ENCODE measurements around the gene MTX2. TPM values are rescaled to one million over a fixed set of nuclear protein-coding genes. Genes with fewer than 3 reads are reported as not detected.

MTX2 gene
- total RNA-seq, 2 donors from 2014 or later: 14.1 to 14.2 TPM

GRCh38 chr2:176239031-176239430 is 30.2 kb upstream of the MTX2 start:
- Histone ChIP-seq H3K4me3 (no peak overlapping the region), H3K4me1 (ENCODE audit: control insufficient read depth in 1 of 2, low read depth in 2 of 2) (no peaks in the 10 kb centered on the region), H3K27me3 (replicated peaks; ENCODE audit: insufficient read depth) (no peaks in the 10 kb centered on the region), H3K27ac (no peak overlapping the region), H3K36me3 (no peaks in the 10 kb centered on the region), H3K9me3 (no peaks in the 10 kb centered on the region)
- TF ChIP-seq, protein P1, sequence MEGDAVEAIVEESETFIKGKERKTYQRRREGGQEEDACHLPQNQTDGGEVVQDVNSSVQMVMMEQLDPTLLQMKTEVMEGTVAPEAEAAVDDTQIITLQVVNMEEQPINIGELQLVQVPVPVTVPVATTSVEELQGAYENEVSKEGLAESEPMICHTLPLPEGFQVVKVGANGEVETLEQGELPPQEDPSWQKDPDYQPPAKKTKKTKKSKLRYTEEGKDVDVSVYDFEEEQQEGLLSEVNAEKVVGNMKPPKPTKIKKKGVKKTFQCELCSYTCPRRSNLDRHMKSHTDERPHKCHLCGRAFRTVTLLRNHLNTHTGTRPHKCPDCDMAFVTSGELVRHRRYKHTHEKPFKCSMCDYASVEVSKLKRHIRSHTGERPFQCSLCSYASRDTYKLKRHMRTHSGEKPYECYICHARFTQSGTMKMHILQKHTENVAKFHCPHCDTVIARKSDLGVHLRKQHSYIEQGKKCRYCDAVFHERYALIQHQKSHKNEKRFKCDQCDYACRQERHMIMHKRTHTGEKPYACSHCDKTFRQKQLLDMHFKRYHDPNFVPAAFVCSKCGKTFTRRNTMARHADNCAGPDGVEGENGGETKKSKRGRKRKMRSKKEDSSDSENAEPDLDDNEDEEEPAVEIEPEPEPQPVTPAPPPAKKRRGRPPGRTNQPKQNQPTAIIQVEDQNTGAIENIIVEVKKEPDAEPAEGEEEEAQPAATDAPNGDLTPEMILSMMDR (IDR thresholded peaks at IDR 0.05): no peak
- ATAC-seq (ENCODE audit: insufficient number of reproducible peaks, low FRiP score, low read depth) (no peak), DNase-seq (ENCODE audit: low spot score) (no peak)

GRCh38 chr2:176240301-176240700 is 28.9 kb upstream of the MTX2 start:
- ATAC-seq (ENCODE audit: insufficient number of reproducible peaks, low FRiP score, low read depth) (no peak), DNase-seq (ENCODE audit: low spot score) (no peak)
- H3K4me1 ChIP-seq (ENCODE audit: control insufficient read depth in 1 of 2, low read depth in 2 of 2): no peaks in the 10 kb centered on the region
- no peaks in the 10 kb centered on the region for H3K9me3 ChIP-seq
- H3K4me3 ChIP-seq: no peak overlapping the region
- TF ChIP-seq, protein P1 (IDR thresholded peaks at IDR 0.05): no peak
- H3K27me3 ChIP-seq (replicated peaks; ENCODE audit: insufficient read depth): no peaks in the 10 kb centered on the region
- H3K27ac ChIP-seq: no peak overlapping the region
- H3K36me3 ChIP-seq: no peaks in the 10 kb centered on the region

DNA sequence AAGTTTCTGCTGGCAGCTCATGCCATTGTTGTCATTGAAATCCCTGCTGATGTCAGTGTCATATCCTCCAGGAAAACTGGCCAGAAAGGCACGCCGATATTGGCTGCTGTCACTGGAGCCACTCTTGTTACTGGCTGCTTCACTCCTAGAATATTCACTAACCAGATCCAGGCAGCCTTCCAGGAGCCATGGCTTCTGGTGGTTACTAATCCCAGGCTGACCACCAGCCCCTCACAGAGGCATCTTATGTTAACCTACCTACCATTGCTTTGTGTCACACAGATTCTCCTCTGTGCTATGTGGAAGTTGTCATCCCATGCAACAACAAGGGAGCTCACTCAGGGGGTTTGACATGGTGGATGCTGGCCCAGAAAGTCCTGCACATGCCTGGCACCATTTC is 27.0 kb upstream of the MTX2 start:
- H3K27me3 ChIP-seq (replicated peaks; ENCODE audit: insufficient read depth): no peaks in the 10 kb centered on the region
- no peak overlapping the region for H3K4me3 ChIP-seq
- no peaks in the 10 kb centered on the region for H3K36me3 ChIP-seq
- DNase-seq (ENCODE audit: low spot score): no peak
- TF ChIP-seq, protein P1 (IDR thresholded peaks at IDR 0.05): no peak
- ATAC-seq (ENCODE audit: insufficient number of reproducible peaks, low FRiP score, low read depth): no peak
- no peaks in the 10 kb centered on the region for H3K4me1 ChIP-seq (ENCODE audit: control insufficient read depth in 1 of 2, low read depth in 2 of 2)
- H3K9me3 ChIP-seq: no peaks in the 10 kb centered on the region
- H3K27ac ChIP-seq: no peak overlapping the region

GRCh38 chr2:176246331-176246730 is 22.9 kb upstream of the MTX2 start:
- Histone ChIP-seq H3K36me3 (no peaks in the 10 kb centered on the region), H3K27ac (no peak overlapping the region), H3K4me1 (ENCODE audit: control insufficient read depth in 1 of 2, low read depth in 2 of 2) (no peaks in the 10 kb centered on the region), H3K27me3 (replicated peaks; ENCODE audit: insufficient read depth) (no peaks in the 10 kb centered on the region), H3K9me3 (peaks cover 6% of the 10 kb centered on the region), H3K4me3 (no peak overlapping the region)
- no peak for ATAC-seq (ENCODE audit: insufficient number of reproducible peaks, low FRiP score, low read depth)
- TF ChIP-seq, protein P1 (IDR thresholded peaks at IDR 0.05): no peak
- no peak for DNase-seq (ENCODE audit: low spot score)

- peaks cover 6% of the 10 kb centered on the region for H3K9me3 ChIP-seq
- H3K27ac ChIP-seq: no peak overlapping the region
- H3K4me1 ChIP-seq (ENCODE audit: control insufficient read depth in 1 of 2, low read depth in 2 of 2): no peaks in the 10 kb centered on the region
- TF ChIP-seq, protein P1 (IDR thresholded peaks at IDR 0.05): no peak
- H3K4me3 ChIP-seq: no peak overlapping the region
- H3K27me3 ChIP-seq (replicated peaks; ENCODE audit: insufficient read depth): no peaks in the 10 kb centered on the region
- ATAC-seq (ENCODE audit: insufficient number of reproducible peaks, low FRiP score, low read depth) (no peak), DNase-seq (ENCODE audit: low spot score) (no peak)
- no peaks in the 10 kb centered on the region for H3K36me3 ChIP-seq
These were observed 21.4 kb upstream of the MTX2 start for GRCh38 chr2:176247859-176248258.
